Activated CD4-positive, CD25-positive, alpha-beta regulatory T cell treated with anti-CD3 and anti-CD28 coated beads, Interleukin-2, amount 50 U/mL, for 72 hours (primary cell): ENCODE results near the gene GPR17.

Experiments
- DNase-seq: peaks from one replicate; pipeline ENCODE4 v3.0.0; 2021

The GPR17 gene

GRCh38 chr2:127614731-127615130 lies 31.2 kb upstream of the GPR17 start:
- no peak for DNase-seq

GRCh38 chr2:127615511-127616166 lies 30.3 kb upstream of the GPR17 start:
- no peak for DNase-seq

- no peak for DNase-seq
Observed at GRCh38 chr2:127618551-127619202, 27.3 kb upstream of the GPR17 start.

- no peak for DNase-seq
Observed at GRCh38 chr2:127619203-127619590, 26.8 kb upstream of the GPR17 start.

- DNase-seq = no peak
Observed at GRCh38 chr2:127619877-127620705, 25.9 kb upstream of the GPR17 start.

GRCh38 chr2:127620866-127621265 lies 25.1 kb upstream of the GPR17 start:
- no peak for DNase-seq

GRCh38 chr2:127621981-127622431 lies 23.9 kb upstream of the GPR17 start:
- no peak for DNase-seq

GRCh38 chr2:127622561-127623387 lies 23.2 kb upstream of the GPR17 start:
- no peak for DNase-seq

- DNase-seq = no peak
Observed at GRCh38 chr2:127623388-127624319, 22.3 kb upstream of the GPR17 start.

- no peak for DNase-seq
Observed at GRCh38 chr2:127624320-127624755, 21.6 kb upstream of the GPR17 start.

GRCh38 chr2:127624756-127625571 lies 21.0 kb upstream of the GPR17 start:
- DNase-seq = no peak

- DNase-seq = no peak
Observed at GRCh38 chr2:127625572-127625951, 20.4 kb upstream of the GPR17 start.

GRCh38 chr2:127626175-127626574 lies 19.8 kb upstream of the GPR17 start:
- DNase-seq = no peak

- no peak for DNase-seq
Observed at GRCh38 chr2:127626917-127627739, 18.8 kb upstream of the GPR17 start.

GRCh38 chr2:127627740-127628571 lies 18.0 kb upstream of the GPR17 start:
- no peak for DNase-seq

- DNase-seq = no peak
Observed at GRCh38 chr2:127628767-127629614, 17.0 kb upstream of the GPR17 start.

GRCh38 chr2:127629637-127630036 lies 16.3 kb upstream of the GPR17 start:
- DNase-seq = no peak
